Spinal cord (tissue), 10 donors: Measurements from ENCODE around the gene MEDAG. TPM values are rescaled to one million over a fixed set of nuclear protein-coding genes. Genes with fewer than 3 reads are reported as not detected.
A peak's percentile ranks its signal among the peaks of the same experiment; 100 is the strongest.

Experiments
- DNase-seq, 6 donors: peaks; one replicate each; pipeline versions ENCODE4 v3.0.0 to v3.0.0-alpha.2; 2013 to 2015; ENCODE audit warnings: low spot score in 6 of 6, low read depth in 4 of 6
- H3K27ac ChIP-seq: one replicate; pipeline ENCODE4 v1.5.1; 2013; ENCODE audit warnings: low read depth, low read length, control low read depth
- H3K27me3 ChIP-seq: one replicate; pipeline ENCODE4 v1.6.1; 2013; ENCODE audit warnings: low read length; ENCODE audit not compliant: control insufficient read depth, insufficient read depth
- H3K36me3 ChIP-seq: one replicate; pipeline ENCODE4 v1.6.1; 2013; ENCODE audit warnings: low read length; ENCODE audit not compliant: control insufficient read depth, insufficient read depth
- H3K4me1 ChIP-seq: one replicate; pipeline ENCODE4 v1.6.1; 2013; ENCODE audit warnings: low read length; ENCODE audit not compliant: control insufficient read depth, insufficient read depth
- H3K4me3 ChIP-seq: one replicate; pipeline ENCODE4 v1.5.1; 2013; ENCODE audit warnings: low read depth, low read length, control low read depth
- H3K9me3 ChIP-seq: one replicate; pipeline ENCODE4 v1.6.1; 2013; ENCODE audit warnings: low read length; ENCODE audit not compliant: control insufficient read depth, insufficient read depth
- WGBS: methylation state at CpG from one replicate; pipeline ENCODE4 v1.1.5; 2013; ENCODE audit warnings: missing lambda C conversion rate; ENCODE audit not compliant: insufficient coverage; 5-methylcytosine and 5-hydroxymethylcytosine counted together
- polyA plus RNA-seq, 2 donors: library from polyadenylated mRNA; unstranded; fragments of 120-200 nt; gene quantifications; one replicate each; pipeline ENCODE4 v1.2.1, GENCODE V29; 2013; ENCODE audit not compliant: insufficient read length in 2 of 2
- total RNA-seq, 2 donors: library from RNA; depleted of rRNA in 1 of 2; stranded (reverse); fragments of 120-200 nt in 1 of 2; fragments of >200 nt in 1 of 2; gene quantifications; one replicate each; pipeline versions ENCODE4 v1.2.3 to v1.2.4, GENCODE V29; 2013 to 2014
- donor health status: healthy.

Gene MEDAG
- total and polyA plus RNA-seq, 4 donors = 1.4 to 12.1 (median 7.5) TPM

- Histone ChIP-seq H3K9me3 (no peaks in the 10 kb centered on the region), H3K27me3 (peaks cover 9% of the 10 kb centered on the region), H3K27ac (no peak overlapping the region), H3K4me3 (no peak overlapping the region), H3K36me3 (no peaks in the 10 kb centered on the region), H3K4me1 (peaks cover 4% of the 10 kb centered on the region)
- whole genome bisulfite sequencing = 88% methylated on average over 4 of the region's 4 CpGs
- DNase-seq = no peak
Observed at GRCh38 chr13:30900436-30900835, 5.6 kb upstream of the MEDAG start.

- Histone ChIP-seq H3K4me3 (no peak overlapping the region), H3K27ac (no peak overlapping the region), H3K9me3 (no peaks in the 10 kb centered on the region), H3K27me3 (peaks cover 15% of the 10 kb centered on the region), H3K36me3 (no peaks in the 10 kb centered on the region), H3K4me1 (peaks cover 9% of the 10 kb centered on the region)
- no CpG with 5 or more reads among the region's 5 CpGs for WGBS
- DNase-seq = no peak
Observed at GRCh38 chr13:30900952-30901749, 4.9 kb upstream of the MEDAG start.

- Histone ChIP-seq H3K9me3 (no peaks in the 10 kb centered on the region), H3K27me3 (peaks cover 25% of the 10 kb centered on the region), H3K36me3 (no peaks in the 10 kb centered on the region), H3K4me3 (no peak overlapping the region), H3K27ac (no peak overlapping the region), H3K4me1 (peaks cover 19% of the 10 kb centered on the region)
- DNase-seq = no peak
- 90% methylated on average over 1 of the region's 1 CpG for WGBS
Observed at GRCh38 chr13:30904043-30904442, 2.0 kb upstream of the MEDAG start.

- Histone ChIP-seq H3K4me3 (peak overlapping the region; percentile 16), H3K27ac (peak overlapping the region; percentile 64)
- 6% methylated on average over 60 of the region's 60 CpGs for WGBS
Observed at GRCh38 chr13:30906411-30907051, 460 bp downstream of the MEDAG start.

GRCh38 chr13:30907121-30907861 is 1.2 kb downstream of the MEDAG start:
- Histone ChIP-seq H3K4me1 (peaks cover 19% of the 10 kb centered on the region), H3K27me3 (peaks cover 25% of the 10 kb centered on the region), H3K36me3 (no peaks in the 10 kb centered on the region), H3K4me3 (peak overlapping the region; percentile 14), H3K27ac (peak overlapping the region; percentile 64), H3K9me3 (no peaks in the 10 kb centered on the region)
- WGBS = 66% methylated on average over 9 of the region's 10 CpGs
- DNase-seq = peak in 2 of 6 donors; percentile 7 to 38

More at GRCh38 chr13:30906411-30907051, 460 bp downstream of the MEDAG start:
- Histone ChIP-seq H3K4me1 (peaks cover 19% of the 10 kb centered on the region), H3K27me3 (peaks cover 25% of the 10 kb centered on the region), H3K9me3 (no peaks in the 10 kb centered on the region), H3K36me3 (no peaks in the 10 kb centered on the region)
- peak in 2 of 6 donors; percentile 41 to 61 for DNase-seq

- Histone ChIP-seq H3K9me3 (no peaks in the 10 kb centered on the region), H3K36me3 (no peaks in the 10 kb centered on the region), H3K4me3 (no peak overlapping the region), H3K4me1 (peaks cover 19% of the 10 kb centered on the region), H3K27me3 (peaks cover 25% of the 10 kb centered on the region), H3K27ac (no peak overlapping the region)
- WGBS = 72% methylated on average over 2 of the region's 5 CpGs
- DNase-seq = peak in 2 of 6 donors; percentile 25 to 43
Observed at GRCh38 chr13:30908416-30908980, 2.4 kb downstream of the MEDAG start.

GRCh38 chr13:30910676-30911075 is 4.6 kb downstream of the MEDAG start:
- Histone ChIP-seq H3K27ac (no peak overlapping the region), H3K4me3 (no peak overlapping the region), H3K36me3 (no peaks in the 10 kb centered on the region), H3K4me1 (peaks cover 23% of the 10 kb centered on the region), H3K9me3 (no peaks in the 10 kb centered on the region), H3K27me3 (peaks cover 13% of the 10 kb centered on the region)
- DNase-seq = no peak
- 100% methylated on average over 2 of the region's 3 CpGs for WGBS

GRCh38 chr13:30915691-30916541 is 9.8 kb downstream of the MEDAG start:
- no peak overlapping the region for H3K27ac ChIP-seq
- WGBS = 69% methylated on average over 17 of the region's 19 CpGs

GRCh38 chr13:30916991-30917390 is 10.9 kb downstream of the MEDAG start:
- Histone ChIP-seq H3K27ac (no peak overlapping the region), H3K4me3 (no peak overlapping the region), H3K27me3 (no peaks in the 10 kb centered on the region), H3K36me3 (no peaks in the 10 kb centered on the region), H3K4me1 (peaks cover 12% of the 10 kb centered on the region), H3K9me3 (no peaks in the 10 kb centered on the region)
- 57% methylated on average over 4 of the region's 6 CpGs for WGBS
- no peak for DNase-seq

More at GRCh38 chr13:30915691-30916541, 9.8 kb downstream of the MEDAG start:
- Histone ChIP-seq H3K27me3 (no peaks in the 10 kb centered on the region), H3K36me3 (no peaks in the 10 kb centered on the region), H3K9me3 (no peaks in the 10 kb centered on the region), H3K4me1 (peaks cover 12% of the 10 kb centered on the region), H3K4me3 (no peak overlapping the region)
- DNase-seq = peak in 2 of 6 donors; percentile 32 to 87
